ENCODE data around the gene A1BG. TPM values are rescaled to one million over a fixed set of nuclear protein-coding genes. Genes with fewer than 3 reads are reported as not detected.

Gene A1BG
- total and polyA plus RNA-seq, 2 of the 13 experiments (the other 11 are each of a cell fraction or from before 2014, with no cell fraction given), result 14.7 to 41.4 TPM

GRCh38 chr19:58400916-58401839, 47.9 kb upstream of the A1BG start (continued):
- TF ChIP-seq XBP1 (CRISPR knock-in tag; IDR thresholded peaks at IDR 0.05) (no peak), PHF20 (CRISPR knock-in tag; IDR thresholded peaks at IDR 0.05) (0 out of 2 replicates have a peak, but pooled peaks have one; percentile 15), EHMT2 (IDR thresholded peaks at IDR 0.05; ENCODE audit: borderline replicate concordance, low read depth, low read length) (no peak), DMTF1 (CRISPR knock-in tag; IDR thresholded peaks at IDR 0.05) (no peak), HMGA1 (CRISPR knock-in tag; conservative IDR thresholded peaks at IDR 0.05) (no peak), MYC (CRISPR knock-in tag; IDR thresholded peaks at IDR 0.05; ENCODE audit: borderline replicate concordance) (peak; percentile 54; the same call in 1 of the 2 replicates), ZNF580 (CRISPR knock-in tag; IDR thresholded peaks at IDR 0.05; ENCODE audit: borderline replicate concordance, low read depth) (peak; percentile 63; the same call in 1 of the 2 replicates), ZNF761 (CRISPR knock-in tag; conservative IDR thresholded peaks at IDR 0.05) (0 out of 2 replicates have a peak, but pooled peaks have one; percentile 33), ONECUT2 (CRISPR knock-in tag; IDR thresholded peaks at IDR 0.05) (no peak), MAX (IDR thresholded peaks at IDR 0.05) (peak; percentile 57), ZNF138 (CRISPR knock-in tag; IDR thresholded peaks at IDR 0.05; ENCODE audit: low read depth) (peak; percentile 60; the same call in 1 of the 2 replicates), ZNF749 (CRISPR knock-in tag; IDR thresholded peaks at IDR 0.05; ENCODE audit: borderline replicate concordance) (peak; percentile 57; the same call in 1 of the 2 replicates), ZNF460 (CRISPR knock-in tag; IDR thresholded peaks at IDR 0.05; ENCODE audit: borderline replicate concordance) (no peak), FOXM1 (CRISPR knock-in tag; IDR thresholded peaks at IDR 0.05) (no peak), MTA1 (CRISPR knock-in tag; IDR thresholded peaks at IDR 0.05; ENCODE audit: borderline replicate concordance) (no peak), GMEB2 (CRISPR knock-in tag; IDR thresholded peaks at IDR 0.05; ENCODE audit: low read depth) (peak; percentile 71), ZNF281 (CRISPR knock-in tag; IDR thresholded peaks at IDR 0.05; ENCODE audit: borderline replicate concordance) (no peak), ZNF337 (CRISPR knock-in tag; IDR thresholded peaks at IDR 0.05; ENCODE audit: borderline replicate concordance, low read depth) (0 out of 2 replicates have a peak, but pooled peaks have one; percentile 59), ZNF143 (CRISPR knock-in tag; IDR thresholded peaks at IDR 0.05) (peak; percentile 42; the same call in 1 of the 2 replicates), FOXA3 (CRISPR knock-in tag; IDR thresholded peaks at IDR 0.05) (0 out of 2 replicates have a peak, but pooled peaks have one; percentile 40), ERF (CRISPR knock-in tag; IDR thresholded peaks at IDR 0.05) (peak; percentile 46; the same call in 1 of the 2 replicates), CEBPG (CRISPR knock-in tag; IDR thresholded peaks at IDR 0.05) (peak; percentile 71)
